Esophagus (tissue), 2 donors: ENCODE data around the gene SIRPA. TPM values are rescaled to one million over a fixed set of nuclear protein-coding genes. Genes with fewer than 3 reads are reported as not detected.
A peak's percentile ranks its signal among the peaks of the same experiment; 100 is the strongest.

Experiments
- H3K27ac ChIP-seq, 2 donors: one replicate each; pipeline ENCODE4 v1.5.1; 2013; ENCODE audit warnings: low read depth in 2 of 2, mild to moderate bottlenecking in 2 of 2, inconsistent platforms in 1 of 2, low read length in 1 of 2, moderate library complexity in 1 of 2
- H3K27me3 ChIP-seq, 2 donors: one replicate each; pipeline ENCODE4 v1.6.1; 2013; ENCODE audit warnings: low read length in 2 of 2, control low read depth in 1 of 2, mild to moderate bottlenecking in 1 of 2; ENCODE audit not compliant: insufficient read depth in 2 of 2, control insufficient read depth in 1 of 2
- H3K36me3 ChIP-seq, 2 donors: one replicate each; pipeline ENCODE4 v1.6.1; 2013; ENCODE audit warnings: low read length in 1 of 2; ENCODE audit not compliant: control insufficient read depth in 2 of 2, insufficient read depth in 2 of 2
- H3K4me1 ChIP-seq, 2 donors: one replicate each; pipeline ENCODE4 v1.6.1; 2013; ENCODE audit warnings: low read length in 1 of 2; ENCODE audit not compliant: control insufficient read depth in 2 of 2, insufficient read depth in 2 of 2
- H3K4me3 ChIP-seq, 2 donors: one replicate each; pipeline ENCODE4 v1.5.1; 2013; ENCODE audit warnings: low read length in 2 of 2, mild to moderate bottlenecking in 2 of 2, low read depth in 1 of 2, moderate library complexity in 1 of 2
- H3K9me3 ChIP-seq, 2 donors: one replicate each; pipeline ENCODE4 v1.6.1; 2013; ENCODE audit warnings: mild to moderate bottlenecking in 2 of 2, low read depth in 1 of 2, low read length in 1 of 2, moderate library complexity in 1 of 2; ENCODE audit not compliant: control insufficient read depth in 2 of 2, insufficient read depth in 1 of 2
- WGBS, 2 donors: extraction: QIAGEN DNeasy Blood & Tissue Kit; methylation state at CpG; one replicate each; pipeline ENCODE4 v1.1.7; 2013; 5-methylcytosine and 5-hydroxymethylcytosine counted together
- polyA plus RNA-seq, 2 donors: library from polyadenylated mRNA; stranded (reverse); fragments of 200-250 nt; gene quantifications; one replicate each; pipeline ENCODE4 v1.2.3, GENCODE V29; 2013
- donor health status: healthy with polysubstance abuse.
- donor health status: Bipolar disorder and iron deficiency.

The SIRPA gene
- polyA plus RNA-seq, 2 donors: 5.1 to 7.9 TPM

GRCh38 chr20:1885254-1885653, 10.0 kb upstream of the SIRPA start:
- Histone ChIP-seq H3K36me3 (no peaks in the 10 kb centered on the region), H3K4me1 (peaks cover 5 to 6% of the 10 kb centered on the region in 2 donors), H3K27me3 (no peaks in the 10 kb centered on the region), H3K9me3 (no peaks in the 10 kb centered on the region), H3K4me3 (no peak overlapping the region), H3K27ac (no peak overlapping the region)
- WGBS, 2 donors: 84 to 88% methylated on average over 4 of the region's 4 CpGs

- WGBS, 2 donors: 74 to 75% methylated on average over 9 of the region's 9 CpGs
- Histone ChIP-seq H3K27me3 (no peaks in the 10 kb centered on the region), H3K4me1 (peaks cover 5 to 6% of the 10 kb centered on the region in 2 donors)
These were observed 9.1 kb upstream of the SIRPA start for GRCh38 chr20:1885940-1886693.

GRCh38 chr20:1887321-1887720, 7.9 kb upstream of the SIRPA start:
- Histone ChIP-seq H3K4me3 (no peak overlapping the region), H3K36me3 (no peaks in the 10 kb centered on the region), H3K4me1 (peaks cover 5 to 6% of the 10 kb centered on the region in 2 donors), H3K9me3 (no peaks in the 10 kb centered on the region), H3K27ac (peak overlapping the region in 1 of 2 donors; percentile 40), H3K27me3 (no peaks in the 10 kb centered on the region)
- WGBS, 2 donors: 24 to 37% methylated on average over 5 of the region's 5 CpGs

More at GRCh38 chr20:1885940-1886693, 9.1 kb upstream of the SIRPA start:
- H3K4me3 ChIP-seq: no peak overlapping the region
- no peaks in the 10 kb centered on the region for H3K9me3 ChIP-seq
- no peaks in the 10 kb centered on the region for H3K36me3 ChIP-seq
- H3K27ac ChIP-seq: no peak overlapping the region

- Histone ChIP-seq H3K36me3 (no peaks in the 10 kb centered on the region), H3K4me3 (no peak overlapping the region), H3K4me1 (peaks cover 5 to 6% of the 10 kb centered on the region in 2 donors), H3K27me3 (no peaks in the 10 kb centered on the region), H3K9me3 (no peaks in the 10 kb centered on the region), H3K27ac (no peak overlapping the region)
- WGBS, 2 donors: 67 to 90% methylated on average over 2 of the region's 2 CpGs
These were observed 7.5 kb upstream of the SIRPA start for GRCh38 chr20:1887756-1888155.

- no peak overlapping the region for H3K4me3 ChIP-seq
- peaks cover 5 to 8% of the 10 kb centered on the region in 2 donors for H3K4me1 ChIP-seq
- no peak overlapping the region for H3K27ac ChIP-seq
- no peaks in the 10 kb centered on the region for H3K36me3 ChIP-seq
- WGBS, 2 donors: 45 to 46% methylated on average over 7 of the region's 7 CpGs
- no peaks in the 10 kb centered on the region for H3K27me3 ChIP-seq
- no peaks in the 10 kb centered on the region for H3K9me3 ChIP-seq
These were observed 6.3 kb upstream of the SIRPA start for GRCh38 chr20:1888796-1889463.

- Histone ChIP-seq H3K36me3 (no peaks in the 10 kb centered on the region), H3K27me3 (no peaks in the 10 kb centered on the region), H3K9me3 (no peaks in the 10 kb centered on the region), H3K4me3 (no peak overlapping the region), H3K27ac (peak overlapping the region in 1 of 2 donors; percentile 42), H3K4me1 (peaks cover 4 to 5% of the 10 kb centered on the region in 2 donors)
- 55 to 66% methylated on average over 14 of the region's 14 CpGs for WGBS, 2 donors
These were observed 4.5 kb upstream of the SIRPA start for GRCh38 chr20:1890469-1891262.

GRCh38 chr20:1891263-1892118, 3.7 kb upstream of the SIRPA start:
- no peaks in the 10 kb centered on the region for H3K9me3 ChIP-seq
- no peaks in the 10 kb centered on the region for H3K36me3 ChIP-seq
- H3K27ac ChIP-seq: no peak overlapping the region
- H3K4me1 ChIP-seq: peaks cover 8 to 9% of the 10 kb centered on the region in 2 donors
- no peaks in the 10 kb centered on the region for H3K27me3 ChIP-seq
- H3K4me3 ChIP-seq: no peak overlapping the region
- 76 to 79% methylated on average over 17 of the region's 17 CpGs for WGBS, 2 donors

GRCh38 chr20:1892119-1892385, 3.2 kb upstream of the SIRPA start:
- H3K27me3 ChIP-seq: no peaks in the 10 kb centered on the region
- 88 to 100% methylated on average over 1 of the region's 1 CpG for WGBS, 2 donors
- no peak overlapping the region for H3K4me3 ChIP-seq
- peaks cover 8 to 9% of the 10 kb centered on the region in 2 donors for H3K4me1 ChIP-seq
- no peaks in the 10 kb centered on the region for H3K36me3 ChIP-seq
- no peak overlapping the region for H3K27ac ChIP-seq
- H3K9me3 ChIP-seq: no peaks in the 10 kb centered on the region
